Left renal cortex interstitium (tissue), 4 donors: ENCODE results near the gene ORM1. TPM values are rescaled to one million over a fixed set of nuclear protein-coding genes. Genes with fewer than 3 reads are reported as not detected.

ENCODE experiments used
- DNase-seq, 4 donors: peaks; one replicate each; pipeline ENCODE4 v3.0.0-alpha.2; 2013; ENCODE audit warnings: low read depth in 4 of 4, low spot score in 2 of 4, missing footprints in 1 of 4
- polyA plus RNA-seq, 4 donors: library from polyadenylated mRNA; unstranded; fragments of 120-200 nt; gene quantifications; one replicate each; pipeline ENCODE4 v1.2.1, GENCODE V29; 2013; ENCODE audit not compliant: insufficient read length in 4 of 4

The ORM1 gene
- polyA plus RNA-seq, 4 donors = 0.25 to 2.3 (median 0.25) TPM; not detected in 1

GRCh38 chr9:114287001-114287762 lies 35.7 kb upstream of the ORM1 start:
- DNase-seq = no peak

- DNase-seq = no peak
Observed at GRCh38 chr9:114287763-114288192, 35.1 kb upstream of the ORM1 start.

- DNase-seq = no peak
Observed at GRCh38 chr9:114288193-114289091, 34.5 kb upstream of the ORM1 start.

DNA sequence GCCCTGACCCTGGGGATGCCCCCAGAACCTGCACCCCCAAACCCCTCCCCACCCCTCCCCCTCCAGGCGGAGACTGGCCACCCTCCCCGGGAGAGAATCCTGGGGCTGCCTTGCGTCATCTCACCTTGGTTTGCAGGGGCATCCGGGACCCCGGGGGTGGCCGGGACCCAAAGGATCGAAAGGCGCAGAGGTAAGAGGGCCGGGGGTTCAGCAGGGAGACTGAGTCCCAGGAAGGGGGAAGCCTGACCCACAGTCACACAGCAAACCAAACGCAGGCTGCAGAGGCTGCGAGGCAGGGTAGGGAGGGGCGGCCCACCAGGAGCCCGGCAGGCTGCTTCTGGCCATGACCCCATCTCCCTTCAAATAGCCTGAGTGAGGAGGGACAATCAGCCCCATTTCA lies 33.8 kb upstream of the ORM1 start:
- DNase-seq = no peak

- no peak for DNase-seq
Observed at GRCh38 chr9:114289571-114290481, 33.1 kb upstream of the ORM1 start.

DNA sequence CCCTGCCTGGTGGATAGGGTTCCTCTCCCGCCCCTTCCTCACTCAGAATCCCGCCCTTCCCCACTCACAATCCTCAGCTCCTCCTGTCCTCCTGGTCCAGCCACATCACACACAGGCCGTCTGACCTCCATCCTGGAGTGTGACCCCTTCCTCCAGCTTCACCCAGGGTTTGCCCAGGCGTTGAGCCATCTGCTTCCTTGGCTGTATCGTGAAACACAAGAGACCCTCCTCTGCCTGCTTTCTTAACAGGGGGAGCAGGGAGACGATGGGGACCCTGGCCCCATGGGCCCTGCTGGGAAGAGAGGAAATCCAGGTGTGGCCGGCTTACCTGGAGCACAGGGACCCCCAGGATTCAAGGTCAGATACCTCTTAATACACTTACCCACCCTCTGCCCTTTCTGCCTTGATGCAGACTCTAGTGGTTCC lies 32.3 kb upstream of the ORM1 start:
- DNase-seq = no peak

DNA sequence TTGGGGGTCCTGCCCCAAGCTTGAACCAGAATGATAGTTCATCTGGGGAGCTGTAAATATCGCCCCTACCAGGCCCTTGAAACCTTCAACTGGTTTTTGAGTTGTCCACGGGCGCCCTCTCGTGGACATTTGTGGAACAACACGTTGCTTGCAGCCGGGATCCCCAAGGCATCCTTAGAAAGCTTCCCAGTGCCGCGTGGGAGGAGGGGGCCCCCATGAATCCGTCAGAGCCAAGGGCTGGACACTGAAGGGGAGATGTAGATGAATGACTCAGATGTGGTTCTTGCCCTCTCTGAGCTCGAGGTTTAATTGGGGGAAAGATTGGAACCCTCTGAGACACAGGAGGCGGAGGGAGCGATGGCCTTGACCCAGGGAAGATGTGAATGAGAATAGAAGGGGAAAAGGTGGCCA lies 31.8 kb upstream of the ORM1 start:
- DNase-seq = no peak

- no peak for DNase-seq
Observed at GRCh38 chr9:114291886-114292590, 30.9 kb upstream of the ORM1 start.

- DNase-seq = no peak
Observed at GRCh38 chr9:114294664-114295063, 28.2 kb upstream of the ORM1 start.

DNA sequence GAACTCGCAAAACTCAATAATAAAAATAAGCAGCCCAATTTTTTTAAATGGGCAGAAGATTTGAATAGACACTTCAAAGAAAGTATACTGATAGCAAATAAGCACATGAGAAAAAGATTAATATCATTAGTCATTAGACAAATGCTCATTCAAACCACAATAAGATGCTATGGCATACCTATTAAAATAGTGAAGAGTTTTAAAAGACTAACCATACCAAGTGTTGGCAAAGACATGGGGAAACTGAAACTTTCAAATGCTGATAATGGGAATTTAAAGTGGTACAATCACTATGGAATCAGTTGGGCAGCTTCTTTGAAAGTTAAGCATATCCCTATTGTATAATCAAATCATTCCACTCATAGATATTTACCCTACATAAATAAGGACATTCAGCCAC lies 26.6 kb upstream of the ORM1 start:
- DNase-seq = no peak

DNA sequence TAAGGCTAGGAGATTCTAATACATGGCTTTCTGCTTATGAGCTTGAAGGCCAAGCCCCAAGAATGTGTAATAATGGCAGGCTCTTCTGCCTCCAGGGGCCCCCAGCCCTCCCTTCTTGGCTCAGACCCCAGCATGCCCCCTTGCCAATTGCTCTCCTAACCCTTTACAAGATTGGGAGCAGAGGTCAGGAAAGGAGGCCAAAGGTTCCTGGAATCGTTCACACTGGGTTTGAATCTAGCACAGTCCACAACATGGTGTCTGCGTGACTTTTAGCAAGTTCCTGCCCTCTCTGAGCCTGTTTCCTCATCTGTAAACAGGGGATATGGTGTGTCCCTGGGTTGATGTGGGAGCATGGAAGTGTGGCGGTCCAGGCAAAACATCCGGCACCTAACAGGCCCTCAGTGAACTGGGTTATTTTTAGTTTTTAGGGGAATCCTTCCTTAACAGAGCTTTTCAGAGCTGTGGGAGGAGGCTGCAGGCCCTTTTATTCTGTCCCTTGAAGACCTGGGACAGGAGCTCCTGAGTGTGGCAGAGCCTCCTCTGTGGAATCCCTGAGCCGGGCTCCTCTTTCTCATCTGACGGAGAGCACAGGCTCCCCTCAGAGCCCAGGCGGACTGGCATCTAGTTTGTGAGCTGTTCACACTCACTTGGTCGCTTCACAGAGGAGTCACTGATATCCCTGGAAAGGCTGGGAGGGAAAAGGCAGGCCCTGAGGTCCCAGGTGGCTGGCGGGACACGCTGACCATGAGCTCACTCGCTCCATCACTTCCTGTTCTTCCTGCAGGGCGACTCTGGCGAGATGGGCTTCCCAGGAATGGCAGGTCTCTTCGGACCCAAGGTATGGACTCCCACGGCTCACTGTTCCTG lies 23.4 kb upstream of the ORM1 start:
- no peak for DNase-seq

DNA sequence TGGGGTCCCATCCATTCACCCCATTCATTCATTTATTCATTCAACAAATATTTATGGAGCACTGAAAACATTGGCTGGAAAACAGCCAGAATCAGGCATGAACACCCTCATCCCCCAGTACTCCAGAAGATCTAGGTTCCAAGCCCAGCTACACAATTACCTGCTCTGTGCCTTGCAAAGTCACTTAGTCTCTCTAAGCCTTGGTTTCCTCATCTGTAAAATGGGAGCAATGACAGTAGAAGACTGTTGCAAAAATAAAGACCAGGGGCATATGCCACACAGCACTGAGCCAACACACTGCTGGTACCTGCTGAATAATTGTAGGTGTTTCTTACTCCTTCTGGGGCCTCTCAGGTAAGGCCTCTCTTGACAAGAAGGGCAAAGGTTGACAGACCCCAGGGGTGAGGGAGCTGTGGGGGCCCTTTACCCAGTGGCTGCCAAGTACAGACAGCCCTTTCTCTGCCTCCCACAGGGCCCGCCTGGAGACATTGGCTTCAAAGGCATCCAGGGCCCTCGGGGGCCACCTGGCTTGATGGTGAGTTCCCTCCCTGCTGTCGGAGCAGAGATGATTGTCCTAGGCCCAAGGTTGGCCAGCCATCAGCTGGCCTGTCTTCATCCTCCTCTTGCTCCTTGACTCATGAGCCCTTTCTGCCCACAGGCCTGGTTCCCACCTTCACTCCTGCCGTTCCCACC lies 22.6 kb upstream of the ORM1 start:
- DNase-seq = no peak

DNA sequence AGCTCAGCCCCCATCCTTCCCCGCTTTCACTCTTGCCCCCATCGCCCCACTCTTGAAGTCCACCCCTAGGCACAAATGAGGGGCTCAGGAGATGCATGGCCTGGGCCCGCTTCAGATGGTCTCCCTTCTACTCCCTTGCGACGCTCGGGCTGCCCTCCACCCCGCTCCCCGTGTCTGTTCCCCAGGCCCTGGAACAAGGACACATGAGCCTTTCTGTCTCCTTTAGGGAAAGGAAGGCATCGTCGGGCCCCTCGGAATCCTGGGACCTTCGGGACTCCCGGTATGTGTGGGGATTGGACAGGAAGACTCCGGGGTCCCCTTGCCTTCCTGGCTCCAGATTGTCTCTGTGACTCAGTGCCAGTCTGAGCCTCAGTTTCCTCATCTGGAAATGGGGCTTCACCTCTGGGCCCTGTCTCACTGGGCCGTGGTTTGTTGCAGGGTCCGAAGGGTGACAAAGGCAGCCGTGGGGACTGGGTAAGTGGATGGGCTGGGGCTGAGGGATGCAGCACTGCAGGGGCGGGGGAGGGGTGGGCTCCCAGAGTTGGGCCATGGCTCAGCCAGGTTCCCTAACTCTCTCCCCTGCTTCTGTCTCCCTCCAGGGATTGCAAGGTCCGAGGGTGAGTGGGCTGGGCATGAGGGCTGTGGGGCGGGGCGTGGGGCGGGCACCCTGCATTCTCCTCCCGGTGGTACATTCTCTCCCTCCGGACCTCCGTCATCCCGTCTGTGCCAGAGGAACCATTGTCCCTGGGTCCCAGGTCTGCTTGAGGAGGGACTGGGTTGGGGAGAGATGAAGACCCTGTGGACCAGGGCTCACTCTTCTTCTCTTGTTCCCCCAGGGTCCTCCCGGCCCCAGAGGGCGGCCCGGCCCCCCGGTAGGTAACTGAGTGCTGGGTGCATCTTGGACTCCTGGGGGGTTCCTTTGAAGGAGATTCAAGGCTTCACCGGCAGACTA lies 21.8 kb upstream of the ORM1 start:
- DNase-seq = no peak

DNA sequence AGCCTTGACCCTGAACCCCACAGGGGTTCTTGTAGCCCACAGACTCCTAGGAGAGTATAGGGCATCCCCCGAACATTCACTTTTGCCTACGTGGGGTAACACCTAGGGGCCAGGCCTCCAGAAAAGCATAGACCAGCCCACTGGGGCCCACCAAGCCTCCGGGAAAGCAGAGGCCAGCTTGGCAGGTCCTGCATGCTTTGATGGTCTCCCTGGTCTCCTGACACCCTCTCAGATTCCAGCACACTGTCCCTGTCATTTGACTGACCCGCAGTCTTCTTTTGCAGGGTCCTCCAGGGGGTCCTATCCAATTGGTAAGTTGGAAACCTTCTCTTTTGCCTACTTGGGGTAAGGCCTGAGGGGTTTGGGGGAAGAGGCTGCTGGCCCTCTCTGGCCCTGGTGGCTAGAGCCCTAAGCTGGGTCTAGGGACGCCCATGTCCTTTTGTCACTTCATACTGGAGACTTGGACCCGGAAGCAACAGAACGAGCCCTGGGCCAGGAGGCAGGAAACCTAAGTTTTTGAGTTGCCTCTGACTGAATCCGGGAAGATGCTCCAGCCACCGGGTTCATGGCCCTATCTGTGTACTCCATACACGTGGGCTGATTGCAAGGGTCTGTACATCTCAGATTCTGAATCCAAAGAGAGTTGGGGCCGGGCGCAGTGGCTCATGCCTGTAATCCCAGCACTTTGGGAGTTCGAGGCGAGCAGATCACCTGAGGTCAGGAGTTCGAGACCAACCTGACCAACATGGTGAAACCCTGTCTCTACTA lies 20.9 kb upstream of the ORM1 start:
- DNase-seq = no peak

GRCh38 chr9:114302727-114303126 lies 20.2 kb upstream of the ORM1 start:
- DNase-seq = no peak

- no peak for DNase-seq
Observed at GRCh38 chr9:114303571-114303970, 19.3 kb upstream of the ORM1 start.

DNA sequence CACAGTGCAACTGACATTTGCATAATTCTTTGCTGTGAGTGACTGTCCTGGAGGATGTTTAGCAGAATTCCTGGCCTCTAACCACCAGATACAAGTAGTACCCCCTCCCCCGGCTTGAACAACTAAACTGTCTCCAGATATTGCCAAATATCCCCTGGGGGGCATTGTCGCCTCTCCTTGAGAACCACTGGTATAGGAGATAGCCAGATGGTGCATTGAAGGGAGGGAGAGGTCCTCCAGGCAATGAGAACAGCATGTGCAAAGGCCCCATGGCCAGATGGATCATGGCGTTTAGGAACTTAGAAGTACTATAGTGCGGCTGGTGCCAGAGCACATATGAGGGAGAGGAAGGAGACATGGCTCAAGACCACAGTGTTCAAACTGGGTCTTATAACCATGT lies 18.9 kb upstream of the ORM1 start:
- DNase-seq = no peak
